CD4-positive, alpha-beta T cell (primary cell): Measurements from ENCODE around the gene CEP72. TPM values are rescaled to one million over a fixed set of nuclear protein-coding genes. Genes with fewer than 3 reads are reported as not detected.
A peak's percentile ranks its signal among the peaks of the same experiment; 100 is the strongest.

Source experiments
- ATAC-seq: fragments of 200-7000 bp; cut with Tn5 transposase; one replicate; pipeline ENCODE4 v1.10.0; 2022; ENCODE audit warnings: mild to moderate bottlenecking; ENCODE audit not compliant: poor library complexity
- CTCF ChIA-PET: fragments of 350-600 bp; sonication (Branson Sonifier 250); formaldehyde crosslinking; loops from one replicate; lab custom pipeline; 2021; ENCODE audit warnings: antibody characterized with exemption, inconsistent platforms; lab: Charles Lee
- POLR2A ChIA-PET: fragments of 350-600 bp; sonication (Branson Sonifier 250); formaldehyde crosslinking; loops from one replicate; lab custom pipeline; 2021; ENCODE audit warnings: antibody characterized with exemption, inconsistent platforms; lab: Charles Lee
- DNase-seq, 14 experiments: peaks; one replicate each; pipeline ENCODE4 v3.0.0-alpha.2; 2013 to 2020; ENCODE audit warnings: mixed read lengths in 2 of 14
- H3K27ac ChIP-seq, 2 donors: one replicate each; pipeline versions ENCODE4 v1.5.1 to v1.7.0; 2013; ENCODE audit warnings: low read length in 2 of 2, low read depth in 1 of 2, mild to moderate bottlenecking in 1 of 2
- H3K27me3 ChIP-seq, 2 experiments: 1 replicate in 1 of 2; 2 replicates in 1 of 2; pipeline versions ENCODE4 v1.6.1 to v1.7.0; 2013; ENCODE audit warnings: low read length in 2 of 2, control low read depth in 1 of 2, mild to moderate bottlenecking in 1 of 2, moderate library complexity in 1 of 2; ENCODE audit not compliant: insufficient read depth in 2 of 2, control insufficient read depth in 1 of 2
- H3K36me3 ChIP-seq: one replicate; pipeline ENCODE4 v1.6.1; 2013; ENCODE audit warnings: low read length, control low read depth; ENCODE audit not compliant: insufficient read depth
- H3K4me1 ChIP-seq: one replicate; pipeline ENCODE4 v1.6.1; 2013; ENCODE audit warnings: low read length, control low read depth; ENCODE audit not compliant: insufficient read depth
- H3K4me3 ChIP-seq: one replicate; pipeline ENCODE4 v1.5.1; 2013; ENCODE audit warnings: mild to moderate bottlenecking, low read length, moderate library complexity
- H3K9me3 ChIP-seq, 2 experiments: 1 replicate in 1 of 2; 2 replicates in 1 of 2; pipeline versions ENCODE4 v1.6.1 to v1.7.0; 2013; ENCODE audit warnings: low read length in 2 of 2, mild to moderate bottlenecking in 2 of 2, control low read depth in 1 of 2, moderate library complexity in 1 of 2; ENCODE audit not compliant: control insufficient read depth in 1 of 2, insufficient read depth in 1 of 2
- H3K27ac Mint-ChIP-seq: one replicate; pipeline ENCODE4 v1.8.0; 2020; ENCODE audit warnings: mixed read lengths
- H3K27me3 Mint-ChIP-seq: one replicate; pipeline ENCODE4 v1.8.0; 2021; ENCODE audit warnings: mixed read lengths
- H3K36me3 Mint-ChIP-seq: one replicate; pipeline ENCODE4 v1.8.0; 2021; ENCODE audit warnings: low read depth, mixed read lengths
- H3K4me1 Mint-ChIP-seq: one replicate; pipeline ENCODE4 v1.8.0; 2021; ENCODE audit warnings: low read depth, mixed read lengths
- H3K4me3 Mint-ChIP-seq: one replicate; pipeline ENCODE4 v1.8.0; 2020; ENCODE audit warnings: mild to moderate bottlenecking, mixed read lengths
- H3K9me3 Mint-ChIP-seq: one replicate; pipeline ENCODE4 v1.8.0; 2020; ENCODE audit warnings: mixed read lengths
- intact Hi-C, 2 experiments: fragments of 100-400 bp; cut with DNase I in 1 of 2; cut with micrococcal nuclease in 1 of 2; formaldehyde crosslinking; loops; one replicate each; pipeline versions ENCODE4 v1.15.1 to v1.9.0; 2023 to 2025; cut with DNase I, micrococcal nuclease
- total RNA-seq, 174 experiments: library from RNA in 2 of 174; stranded (reverse) in 2 of 174; gene quantifications; one replicate each; pipeline ENCODE4 v1.2.3 and lab custom pipeline; 2021 to 2026
- TF ChIP-seq, protein P1 (sequence below): fragments of 200-600 bp; IDR thresholded peaks from one replicate; pipeline ENCODE4 v1.8.0; 2022; ENCODE audit warnings: antibody characterized with exemption, mild to moderate bottlenecking

CEP72 gene
- total RNA-seq, 2 experiments from 2014 or later, result 7.6 to 8.0 TPM

DNA sequence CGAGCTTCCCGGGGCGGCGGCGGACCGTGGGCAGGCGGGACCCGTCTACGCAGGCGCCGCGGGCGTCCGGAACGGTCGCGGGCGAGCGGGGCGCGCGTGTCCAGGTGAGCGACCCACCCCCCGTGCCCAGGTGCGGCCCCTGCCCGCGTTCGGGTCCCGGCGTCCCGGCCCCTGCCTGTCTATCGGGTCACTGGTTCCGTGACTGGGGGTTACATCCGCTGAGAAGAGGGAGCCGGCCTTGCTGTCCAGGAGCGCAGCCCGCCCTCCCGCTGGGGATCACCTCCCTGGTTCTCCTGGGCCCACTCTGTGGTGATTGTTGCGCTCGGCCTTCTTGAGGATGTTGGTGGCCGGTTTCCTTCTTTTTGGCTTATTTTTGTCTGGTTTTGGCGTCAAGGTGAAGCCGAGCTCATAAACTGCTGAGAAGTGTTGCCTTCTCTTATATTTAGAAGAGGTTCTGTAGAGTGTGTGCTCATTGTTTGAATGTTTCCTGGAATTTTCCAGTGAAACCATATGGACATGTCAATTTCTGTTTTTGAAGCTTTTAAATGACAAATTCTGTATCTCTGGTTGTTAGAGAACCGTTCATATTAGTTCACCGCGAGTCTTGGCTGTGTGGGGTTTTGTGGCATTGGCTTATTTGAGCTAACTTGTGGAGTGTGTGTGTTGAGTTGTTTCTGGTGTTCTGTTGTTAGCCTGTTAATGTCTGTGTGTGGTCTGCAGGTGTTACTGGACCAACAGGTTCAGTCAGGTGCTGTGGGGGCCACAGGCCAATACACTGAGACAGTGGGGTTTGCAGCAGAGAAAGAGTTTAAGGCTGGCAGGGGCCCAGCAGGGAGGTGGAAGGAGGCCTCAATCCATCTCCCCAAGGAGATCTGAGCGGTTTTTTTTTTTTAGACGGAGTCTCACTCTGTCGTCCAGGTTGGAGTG lies 621 bp downstream of the CEP72 start:
- intact Hi-C loops, result loop anchor here (2.0 to 10.0 kb wide), 5 partner anchors 165 to 1180 kb away; partner anchors contain the start of genes BRD9 (in 1 of the 2), EXOC3 (in 1 of the 2), TRIP13 (in 1 of the 2) and ZDHHC11B (in 1 of the 2)
- no peak overlapping the region for H3K27ac ChIP-seq

DNA sequence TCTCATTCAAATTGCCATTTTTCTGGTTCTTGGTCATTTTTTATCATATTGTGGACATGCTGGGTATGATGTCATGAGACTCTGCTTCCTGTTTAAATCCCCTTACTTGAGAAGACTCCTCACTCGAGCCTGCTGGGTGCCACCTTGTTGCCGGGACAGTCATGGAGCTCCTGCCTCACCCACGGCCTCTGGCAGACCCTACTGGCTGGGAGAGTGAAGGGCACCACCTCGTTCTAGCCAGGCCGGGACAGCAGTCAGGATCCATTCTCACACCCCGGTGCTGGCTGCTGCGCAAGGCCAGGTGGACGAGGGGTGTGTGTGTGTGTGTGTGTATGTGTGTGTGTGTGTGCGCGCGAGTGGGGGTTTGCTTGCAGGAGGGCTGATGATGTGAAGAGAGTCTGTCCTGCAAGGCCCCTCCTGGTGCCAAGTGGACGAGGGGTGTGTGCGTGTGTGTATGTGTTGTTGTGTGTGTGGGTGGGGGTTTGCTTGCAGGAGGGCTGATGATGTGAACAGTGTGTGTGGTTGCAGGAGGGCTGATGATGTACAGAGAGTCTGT lies 4.4 kb downstream of the CEP72 start:
- no peak for ATAC-seq
- CTCF ChIA-PET, result no interaction called here
- no peaks in the 10 kb centered on the region for H3K9me3 ChIP-seq
- Mint-ChIP-seq H3K4me3 (no peak overlapping the region), H3K27ac (no peak overlapping the region), H3K9me3 (no peaks in the 10 kb centered on the region), H3K36me3 (peaks cover 55% of the 10 kb centered on the region), H3K4me1 (peaks cover 33% of the 10 kb centered on the region), H3K27me3 (no peaks in the 10 kb centered on the region)
- DNase-seq, result peak in 1 of 14 experiments; percentile 21
- no peaks in the 10 kb centered on the region for H3K27me3 ChIP-seq
- no peak overlapping the region for H3K27ac ChIP-seq
- peaks cover 30% of the 10 kb centered on the region for H3K36me3 ChIP-seq
- POLR2A ChIA-PET, result no interaction called here
- TF ChIP-seq, protein P1, sequence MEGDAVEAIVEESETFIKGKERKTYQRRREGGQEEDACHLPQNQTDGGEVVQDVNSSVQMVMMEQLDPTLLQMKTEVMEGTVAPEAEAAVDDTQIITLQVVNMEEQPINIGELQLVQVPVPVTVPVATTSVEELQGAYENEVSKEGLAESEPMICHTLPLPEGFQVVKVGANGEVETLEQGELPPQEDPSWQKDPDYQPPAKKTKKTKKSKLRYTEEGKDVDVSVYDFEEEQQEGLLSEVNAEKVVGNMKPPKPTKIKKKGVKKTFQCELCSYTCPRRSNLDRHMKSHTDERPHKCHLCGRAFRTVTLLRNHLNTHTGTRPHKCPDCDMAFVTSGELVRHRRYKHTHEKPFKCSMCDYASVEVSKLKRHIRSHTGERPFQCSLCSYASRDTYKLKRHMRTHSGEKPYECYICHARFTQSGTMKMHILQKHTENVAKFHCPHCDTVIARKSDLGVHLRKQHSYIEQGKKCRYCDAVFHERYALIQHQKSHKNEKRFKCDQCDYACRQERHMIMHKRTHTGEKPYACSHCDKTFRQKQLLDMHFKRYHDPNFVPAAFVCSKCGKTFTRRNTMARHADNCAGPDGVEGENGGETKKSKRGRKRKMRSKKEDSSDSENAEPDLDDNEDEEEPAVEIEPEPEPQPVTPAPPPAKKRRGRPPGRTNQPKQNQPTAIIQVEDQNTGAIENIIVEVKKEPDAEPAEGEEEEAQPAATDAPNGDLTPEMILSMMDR, result no peak
- H3K4me3 ChIP-seq, result no peak overlapping the region
- intact Hi-C loops, result loop anchor here in 1 of 2 experiments (10.0 kb wide), 1 partner anchor 172 kb away; the partner anchor contains the start of gene EXOC3
- peaks cover 17% of the 10 kb centered on the region for H3K4me1 ChIP-seq

More for the DNA sequence above, 621 bp downstream of the CEP72 start:
- Mint-ChIP-seq H3K27me3 (peaks cover 2% of the 10 kb centered on the region), H3K27ac (peak overlapping the region; percentile 68), H3K4me3 (peak overlapping the region; percentile 92), H3K4me1 (peaks cover 46% of the 10 kb centered on the region), H3K9me3 (no peaks in the 10 kb centered on the region), H3K36me3 (peaks cover 25% of the 10 kb centered on the region)
- DNase-seq (peak in 1 of 14 experiments; percentile 41), ATAC-seq (peak; percentile 7)
- Histone ChIP-seq H3K9me3 (no peaks in the 10 kb centered on the region), H3K4me3 (peak overlapping the region; percentile 90), H3K27me3 (no peaks in the 10 kb centered on the region), H3K36me3 (no peaks in the 10 kb centered on the region), H3K4me1 (peaks cover 30% of the 10 kb centered on the region)
- ChIA-PET CTCF (no interaction called here), POLR2A (interaction anchor here (0.9 to 1.7 kb wide), 2 partner anchors 141 to 170 kb away, joined by 3 to 5 read pairs; partner anchors contain the start of gene EXOC3)
- TF ChIP-seq, protein P1, result no peak

- Histone ChIP-seq H3K36me3 (peaks cover 30% of the 10 kb centered on the region), H3K4me1 (peaks cover 10% of the 10 kb centered on the region), H3K27ac (no peak overlapping the region), H3K27me3 (no peaks in the 10 kb centered on the region), H3K9me3 (no peaks in the 10 kb centered on the region), H3K4me3 (no peak overlapping the region)
- Mint-ChIP-seq H3K36me3 (peaks cover 59% of the 10 kb centered on the region), H3K27ac (no peak overlapping the region), H3K27me3 (no peaks in the 10 kb centered on the region), H3K4me3 (no peak overlapping the region), H3K9me3 (no peaks in the 10 kb centered on the region), H3K4me1 (peaks cover 28% of the 10 kb centered on the region)
- ChIA-PET CTCF (no interaction called here), POLR2A (no interaction called here)
- no peak for ATAC-seq
- intact Hi-C loops, result loop anchor here in 1 of 2 experiments (10.0 kb wide), 1 partner anchor 173 kb away; the partner anchor contains the start of gene EXOC3
- TF ChIP-seq, protein P1, result no peak
- no peak for DNase-seq
Observed at GRCh38 chr5:617896-618295, 5.8 kb downstream of the CEP72 start.
